GM21526 (cell line): ENCODE results near the gene SOWAHB.
"Not testable (repeated sequence)": the region's sequence is repeated elsewhere in the genome, so short reads cannot be mapped to it uniquely, and the experiment has no call there.

Experiments
- ATAC-seq: cut with Tn5 transposase; IDR thresholded peaks from one replicate; pipeline ENCODE4 v1.9.1; 2021; ENCODE audit warnings: moderate library complexity; ENCODE audit not compliant: unreplicated experiment, low FRiP score

Gene SOWAHB

DNA sequence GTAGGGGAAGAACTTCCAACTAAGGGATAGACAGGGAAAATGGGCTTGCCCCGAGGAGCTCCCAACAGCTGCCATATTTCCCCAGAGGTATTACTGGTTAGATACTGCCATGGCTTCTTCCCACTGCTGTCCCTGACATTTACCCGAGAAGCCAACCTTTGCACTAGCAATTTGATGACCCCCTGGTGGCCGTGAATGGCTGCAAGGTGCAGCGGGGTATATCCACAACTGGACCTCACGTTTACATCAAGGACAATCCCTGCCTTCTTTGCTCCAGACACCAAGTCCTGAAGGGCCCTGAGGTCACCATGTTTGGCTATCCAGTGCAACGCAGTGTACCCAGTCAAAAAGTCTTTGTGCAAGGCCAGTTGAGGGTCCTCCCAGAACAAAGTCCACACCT is 2.3 kb downstream of the SOWAHB start:
- ATAC-seq = no peak

DNA sequence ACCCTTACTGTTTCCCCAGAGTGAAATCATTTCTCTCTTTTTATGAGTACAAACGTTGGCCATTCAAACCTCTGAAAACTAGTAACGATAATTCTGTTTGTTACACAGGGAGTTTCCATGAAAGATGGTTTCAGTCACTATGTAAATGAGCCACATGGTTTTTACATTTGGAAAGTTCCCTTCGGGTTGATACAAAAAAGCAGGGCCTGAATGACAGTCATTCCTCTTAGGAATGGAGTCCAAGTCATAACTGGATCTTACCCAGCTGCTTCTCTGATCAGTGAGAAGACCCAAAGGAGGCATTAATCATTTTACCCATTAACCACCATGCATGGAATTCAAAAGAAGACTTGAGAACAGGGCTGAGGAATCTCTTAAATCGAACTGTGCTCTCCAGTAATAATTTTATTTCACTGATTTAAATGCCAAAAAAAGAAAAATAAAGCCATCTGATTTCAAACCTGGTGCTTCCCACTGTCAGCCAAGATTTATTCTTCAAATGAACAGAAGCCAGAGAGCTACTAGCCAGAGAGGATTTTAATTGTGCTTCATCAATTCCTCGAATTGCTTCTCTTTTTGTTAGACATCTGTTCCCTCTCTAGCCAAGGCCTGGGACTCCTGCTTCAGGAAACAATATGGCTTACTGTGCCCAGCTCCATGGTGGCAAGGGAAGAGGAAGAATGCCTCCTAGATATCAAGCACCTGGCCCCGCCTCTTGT is 3.2 kb downstream of the SOWAHB start:
- no peak for ATAC-seq

GRCh38 chr4:76892601-76893000 is 5.3 kb downstream of the SOWAHB start:
- ATAC-seq = no peak

DNA sequence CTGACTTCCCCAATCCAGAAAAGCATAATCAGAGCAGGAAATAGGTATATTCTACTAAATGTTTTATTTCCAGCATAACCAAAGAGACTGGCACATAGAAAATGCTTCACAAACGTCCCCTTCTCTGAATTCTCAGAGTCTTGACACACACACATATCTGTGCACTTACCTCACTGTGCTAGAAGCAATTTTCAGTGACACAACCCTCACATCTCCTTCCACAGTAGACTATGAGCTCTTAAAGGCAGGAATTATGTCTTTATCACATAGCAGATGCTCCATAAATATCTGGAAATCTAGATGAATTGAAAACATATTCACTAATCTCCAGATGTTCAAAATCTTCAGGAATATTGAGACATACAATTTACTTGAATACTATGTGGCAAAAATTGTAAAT is 5.9 kb downstream of the SOWAHB start:
- no peak for ATAC-seq

DNA sequence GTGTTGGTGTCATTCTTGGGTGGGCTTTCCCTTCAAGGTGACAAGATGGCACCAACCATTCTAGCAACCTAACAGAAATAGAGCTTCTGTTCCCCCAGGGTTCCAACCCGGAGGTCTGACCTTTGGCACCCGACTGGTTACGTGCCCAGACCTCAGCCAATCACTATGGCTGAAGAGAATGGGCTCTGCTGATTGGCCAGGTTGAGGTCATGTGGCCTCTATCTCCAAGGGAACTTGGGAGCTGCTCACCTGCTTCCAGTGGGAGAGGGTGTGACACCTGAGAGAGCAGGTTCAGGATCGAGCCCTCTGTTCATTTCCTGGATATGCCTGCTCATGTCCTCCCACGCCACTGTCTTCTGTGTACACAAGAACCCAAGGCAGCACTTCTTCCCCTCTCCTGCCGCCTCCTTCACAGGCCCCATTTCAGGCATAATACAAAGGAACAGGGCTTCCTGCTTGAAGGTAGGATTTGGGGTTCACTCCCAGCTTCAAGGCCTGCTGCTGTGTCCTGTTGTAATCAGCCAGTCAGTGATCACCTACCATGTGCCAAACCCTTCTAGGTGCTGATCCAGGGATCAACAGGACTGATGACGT is 11.0 kb downstream of the SOWAHB start:
- ATAC-seq = no peak

DNA sequence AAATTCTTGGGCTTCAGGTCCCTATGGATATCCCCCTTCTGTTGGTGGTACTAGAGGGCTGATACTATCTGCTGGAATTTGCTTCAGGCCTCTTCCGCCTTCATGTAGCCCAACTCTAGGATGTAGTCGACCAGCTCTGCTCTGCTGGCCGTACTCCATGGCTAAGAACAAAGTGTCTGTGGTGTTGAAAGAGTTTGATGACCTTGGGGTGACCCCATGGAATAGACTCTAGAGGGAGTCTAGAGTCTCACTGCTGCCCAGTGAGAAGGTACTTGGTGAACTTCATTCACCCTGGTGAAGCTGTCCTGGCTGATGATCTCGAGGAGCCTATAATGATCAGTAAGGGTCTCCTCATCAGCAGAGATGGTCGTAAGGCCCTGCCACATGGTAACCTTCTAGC is 11.7 kb downstream of the SOWAHB start:
- no peak for ATAC-seq

DNA sequence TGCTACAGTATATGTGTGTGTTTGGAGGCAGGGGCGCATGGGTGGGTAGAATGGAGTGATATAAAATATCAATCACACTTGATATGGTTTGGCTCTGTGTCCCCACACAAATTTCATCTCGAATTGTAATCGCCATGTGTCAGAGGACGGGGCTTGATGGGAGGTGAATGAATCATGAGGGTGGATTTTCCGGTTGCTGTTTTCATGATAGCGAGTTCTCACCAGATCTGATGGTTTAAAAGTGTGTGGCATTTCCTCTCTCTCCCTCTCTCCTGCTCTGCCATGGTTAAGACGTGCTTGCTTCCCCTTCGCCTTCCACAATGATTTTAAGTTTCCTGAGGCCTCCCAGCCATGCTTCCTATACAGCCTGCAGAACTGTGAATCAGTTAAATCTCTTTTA is 14.8 kb downstream of the SOWAHB start:
- ATAC-seq = no peak

DNA sequence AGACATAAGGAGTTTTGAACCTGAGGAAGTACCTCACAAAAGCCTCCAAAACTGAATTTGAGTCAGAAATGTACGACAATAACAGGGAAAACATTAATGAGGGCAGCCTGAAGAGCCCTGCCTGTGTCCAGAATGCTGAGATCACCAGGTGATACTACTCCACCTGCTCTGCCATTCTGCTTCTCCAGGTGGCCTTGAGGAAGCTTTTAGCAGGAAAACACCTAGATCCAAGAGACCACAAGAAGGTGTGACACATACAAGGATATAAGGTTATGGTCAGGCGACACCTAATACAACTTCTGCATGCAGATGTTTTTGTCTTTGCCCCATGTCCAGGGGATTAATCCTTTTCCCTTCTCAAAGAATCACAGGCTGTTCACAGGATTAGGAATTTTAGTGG is 15.3 kb downstream of the SOWAHB start:
- no peak for ATAC-seq

GRCh38 chr4:76881375-76881774 is 16.6 kb downstream of the SOWAHB start:
- ATAC-seq = no peak

- ATAC-seq = no peak
Measured at GRCh38 chr4:76879731-76880364, 18.1 kb downstream of the SOWAHB start.

DNA sequence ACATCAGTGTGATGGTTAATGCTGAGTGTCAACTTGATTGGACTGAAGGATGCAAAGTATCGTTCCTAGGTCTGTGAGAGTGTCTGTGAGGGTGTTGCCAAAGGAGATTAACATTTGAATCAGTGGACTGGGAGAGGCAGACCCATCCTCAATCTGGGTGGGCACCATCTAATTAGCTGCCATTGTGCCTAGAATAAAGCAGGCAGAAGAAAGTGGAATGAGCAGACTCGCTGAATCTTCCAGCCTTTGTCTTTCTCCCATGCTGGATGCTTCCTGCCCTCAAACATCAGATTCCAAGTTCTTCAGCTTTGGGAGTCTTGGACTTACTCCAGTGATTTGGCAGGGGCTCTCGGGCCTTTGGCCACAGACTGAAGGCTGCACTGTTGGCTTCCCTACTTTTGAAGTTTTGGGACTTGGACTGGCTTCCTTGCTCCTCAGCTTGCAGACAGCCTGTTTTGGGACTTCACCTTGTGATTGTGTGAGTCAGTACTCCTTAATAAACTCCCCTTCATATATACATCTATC is 19.2 kb downstream of the SOWAHB start:
- not testable (repeated sequence) for ATAC-seq

- ATAC-seq = no peak
Measured at GRCh38 chr4:76874176-76874575, 23.8 kb downstream of the SOWAHB start.

DNA sequence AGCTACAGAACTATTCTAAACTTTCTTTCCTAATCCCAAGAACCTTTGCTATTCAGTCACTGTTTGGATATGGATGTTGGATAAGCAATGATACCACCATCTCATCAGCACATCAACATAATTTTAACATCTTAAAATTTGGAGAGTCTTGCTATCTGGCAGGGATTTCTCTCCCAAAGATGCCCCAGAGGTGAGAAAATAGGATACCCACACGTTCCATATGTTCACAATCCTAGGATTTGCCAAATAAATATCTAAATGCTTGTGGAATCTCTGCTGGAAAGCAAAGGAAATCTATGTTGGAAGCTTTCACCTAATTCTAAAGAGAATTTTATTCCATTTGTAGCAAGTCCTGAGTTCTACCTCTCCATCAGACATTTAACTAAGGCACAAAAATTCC is 24.4 kb downstream of the SOWAHB start:
- ATAC-seq = no peak

DNA sequence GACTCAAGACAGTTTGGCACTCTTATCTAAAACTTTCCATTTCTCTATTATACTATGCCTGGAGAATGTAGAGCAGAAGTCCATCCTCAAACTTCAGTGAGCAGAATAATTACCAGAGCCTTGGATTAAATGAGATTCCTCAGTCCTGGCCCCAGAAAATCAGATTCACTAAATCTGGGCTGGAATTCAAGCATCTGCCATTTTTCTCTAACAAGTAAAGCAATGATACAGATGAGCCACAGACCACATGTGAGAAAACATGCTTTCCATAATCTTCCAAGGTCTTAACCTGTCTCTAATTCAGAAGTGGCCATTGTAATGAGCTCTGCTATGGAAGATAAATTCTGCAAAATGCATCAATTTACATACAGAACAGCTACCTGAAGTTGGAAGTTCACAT is 25.4 kb downstream of the SOWAHB start:
- ATAC-seq = no peak

DNA sequence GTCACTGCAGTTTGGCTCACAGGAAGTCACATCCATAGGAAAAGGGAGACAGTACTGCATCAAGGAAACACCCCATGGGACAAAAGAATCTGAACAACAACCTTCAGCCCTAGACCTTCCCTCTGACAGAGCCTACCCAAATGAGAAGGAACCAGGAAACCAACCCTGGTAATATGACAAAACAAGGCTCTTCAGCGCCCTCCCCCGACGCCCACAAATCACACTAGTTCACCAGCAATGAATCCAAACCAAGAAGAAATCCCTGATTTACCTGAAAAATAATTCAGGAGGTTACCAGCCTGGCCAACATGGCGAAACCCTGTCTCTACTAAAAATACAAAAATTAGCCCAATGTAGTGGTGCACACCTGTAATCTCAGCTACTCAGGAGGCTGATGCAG is 29.2 kb downstream of the SOWAHB start:
- not testable (repeated sequence) for ATAC-seq

GRCh38 chr4:76867880-76868655 is 29.9 kb downstream of the SOWAHB start:
- ATAC-seq = no peak

- ATAC-seq = no peak
Measured at GRCh38 chr4:76867377-76867776, 30.6 kb downstream of the SOWAHB start.

- no peak for ATAC-seq
Measured at GRCh38 chr4:76866641-76867040, 31.3 kb downstream of the SOWAHB start.

DNA sequence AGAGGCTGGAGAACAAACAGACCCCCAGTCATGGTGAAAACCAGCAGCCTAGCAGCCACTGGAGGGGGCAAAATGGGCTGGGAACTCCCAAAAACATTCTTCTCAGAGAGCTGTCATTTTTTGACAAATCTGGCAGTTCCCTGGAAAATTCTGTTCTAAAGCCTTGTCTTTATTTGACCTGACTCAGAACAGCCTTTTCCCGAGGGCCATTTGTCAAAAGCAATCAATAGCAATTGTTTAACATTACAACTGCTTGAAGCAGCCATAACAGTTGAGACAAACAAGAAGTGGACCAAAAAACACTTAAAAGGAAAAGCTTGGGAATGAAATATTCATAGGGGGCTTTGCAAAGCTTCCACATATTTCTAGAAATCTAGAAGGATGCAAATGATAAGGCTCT is 39.6 kb downstream of the SOWAHB start:
- ATAC-seq = no peak

GRCh38 chr4:76857074-76857409 is 40.9 kb downstream of the SOWAHB start:
- no peak for ATAC-seq
